Stomach (tissue), 9 donors: ENCODE data around the gene LOXL3. TPM values are rescaled to one million over a fixed set of nuclear protein-coding genes. Genes with fewer than 3 reads are reported as not detected.

Experiments
- DNase-seq, 2 donors: peaks; one replicate each; pipeline versions ENCODE4 v3.0.0 to v3.0.0-alpha.2; 2013 to 2019
- H3K27ac ChIP-seq, 5 donors: fragments of 200-600 bp in 4 of 5; sonication (generic) in 4 of 5; one replicate each; pipeline ENCODE4 v1.5.1; 2013 to 2019; ENCODE audit warnings: mild to moderate bottlenecking in 1 of 5, moderate library complexity in 1 of 5
- H3K27me3 ChIP-seq, 3 donors: fragments of 200-600 bp; sonication (generic); one replicate each; pipeline ENCODE4 v1.5.1; 2017 to 2019; ENCODE audit warnings: mixed run types in 1 of 3
- H3K36me3 ChIP-seq, 4 donors: fragments of 200-600 bp; sonication (generic); 1 replicate in 3 of 4; 2 replicates in 1 of 4; pipeline ENCODE4 v1.5.1; 2016 to 2019
- H3K4me1 ChIP-seq, 4 donors: fragments of 200-600 bp; sonication (generic); one replicate each; pipeline ENCODE4 v1.5.1; 2016 to 2019
- H3K4me3 ChIP-seq, 4 donors: fragments of 200-600 bp; sonication (generic) in 3 of 4; one replicate each; pipeline ENCODE4 v1.5.1; 2016 to 2019; ENCODE audit warnings: mild to moderate bottlenecking in 1 of 4
- H3K9me3 ChIP-seq, 4 donors: fragments of 200-600 bp; sonication (generic); one replicate each; pipeline ENCODE4 v1.5.1; 2016 to 2019
- CTCF ChIP-seq, 7 experiments: fragments of 450-650 bp in 4 of 7; fragments of 200-600 bp in 3 of 7; sonication (generic) in 3 of 7; IDR thresholded peaks; one replicate each; pipeline ENCODE4 v1.5.1; 2016 to 2019; ENCODE audit warnings: antibody characterized with exemption in 7 of 7, control low read depth in 2 of 7, mild to moderate bottlenecking in 1 of 7
- EP300 ChIP-seq: sonication (generic); formaldehyde crosslinking; IDR thresholded peaks from one replicate; pipeline ENCODE4 v1.6.1; 2017; ENCODE audit warnings: antibody characterized with exemption
- POLR2A ChIP-seq, 4 donors: fragments of 450-650 bp; IDR thresholded peaks; one replicate each; pipeline ENCODE4 v1.6.1; 2016; ENCODE audit warnings: antibody characterized with exemption in 4 of 4, control low read depth in 2 of 4, mild to moderate bottlenecking in 1 of 4, moderate library complexity in 1 of 4
- POLR2AphosphoS5 ChIP-seq, 3 donors: sonication (generic); formaldehyde crosslinking; IDR thresholded peaks; one replicate each; pipeline ENCODE4 v1.6.1; 2016; ENCODE audit warnings: antibody characterized with exemption in 3 of 3
- WGBS, 5 donors: extraction: QIAGEN DNeasy Blood & Tissue Kit in 3 of 5; methylation state at CpG; one replicate each; pipeline versions ENCODE4 v1.1.5 to v1.1.7; 2013 to 2018; 5-methylcytosine and 5-hydroxymethylcytosine counted together
- intact Hi-C: fragments of 100-400 bp; cut with DNase I; formaldehyde crosslinking; loops from one replicate; pipeline ENCODE4 v1.15.1; 2023; ENCODE audit warnings: low total_unique reads
- polyA plus RNA-seq, 3 donors: library from polyadenylated mRNA; stranded (reverse); fragments of 200-250 nt; gene quantifications; one replicate each; pipeline ENCODE4 v1.2.3, GENCODE V29; 2013
- total RNA-seq, 5 donors: library from RNA; depleted of rRNA; stranded (reverse); fragments of >200 nt; gene quantifications; one replicate each; pipeline versions ENCODE4 v1.1.0 to v1.2.3, GENCODE V29; 2014 to 2016
- donor health status: healthy with polysubstance abuse.
- donor health status: Bipolar disorder and iron deficiency.
- donor health status: healthy.

LOXL3 gene
- total and polyA plus RNA-seq, 8 donors: 0.76 to 49.0 (median 1.4) TPM

GRCh38 chr2:74576863-74577229 lies 23.1 kb upstream of the LOXL3 start:
- Histone ChIP-seq H3K27me3 (no peaks in the 10 kb centered on the region), H3K36me3 (no peaks in the 10 kb centered on the region), H3K9me3 (no peaks in the 10 kb centered on the region), H3K4me3 (no peak overlapping the region), H3K4me1 (peaks cover 0 to 15% (median 0%) of the 10 kb centered on the region in 4 donors), H3K27ac (peak overlapping the region in 2 of 5 donors; percentile 10 to 60)
- TF ChIP-seq POLR2A (IDR thresholded peaks at IDR 0.05) (no peak), POLR2AphosphoS5 (IDR thresholded peaks at IDR 0.05) (peak in 1 of 3 donors; percentile 32), CTCF (IDR thresholded peaks at IDR 0.05) (no peak), EP300 (no peak)
- peak in 1 of 2 donors; percentile 33 for DNase-seq
- intact Hi-C loops: no loop called here
- 26 to 57% (median 38%) methylated on average over 1 of the region's 1 CpG for WGBS, 5 donors

- intact Hi-C loops: no loop called here
- H3K4me3 ChIP-seq: no peak overlapping the region
- no peak for DNase-seq
- H3K27ac ChIP-seq: peak overlapping the region in 1 of 5 donors; percentile 60
- peaks cover 0 to 15% (median 0%) of the 10 kb centered on the region in 4 donors for H3K4me1 ChIP-seq
- WGBS, 5 donors: 79 to 92% (median 87%) methylated on average over 7 of the region's 7 CpGs
- no peak for TF ChIP-seq CTCF (IDR thresholded peaks at IDR 0.05)
- no peak for TF ChIP-seq POLR2AphosphoS5 (IDR thresholded peaks at IDR 0.05)
- no peak for TF ChIP-seq POLR2A (IDR thresholded peaks at IDR 0.05)
- TF ChIP-seq EP300: no peak
- H3K27me3 ChIP-seq: no peaks in the 10 kb centered on the region
- no peaks in the 10 kb centered on the region for H3K36me3 ChIP-seq
- H3K9me3 ChIP-seq: no peaks in the 10 kb centered on the region
Observed at GRCh38 chr2:74576211-74576862, 22.6 kb upstream of the LOXL3 start.

GRCh38 chr2:74575320-74575719 lies 21.6 kb upstream of the LOXL3 start:
- no peak for DNase-seq
- Histone ChIP-seq H3K27me3 (no peaks in the 10 kb centered on the region), H3K36me3 (no peaks in the 10 kb centered on the region), H3K27ac (no peak overlapping the region), H3K4me1 (peaks cover 0 to 15% (median 0%) of the 10 kb centered on the region in 4 donors), H3K9me3 (no peaks in the 10 kb centered on the region), H3K4me3 (no peak overlapping the region)
- TF ChIP-seq EP300 (no peak), POLR2AphosphoS5 (IDR thresholded peaks at IDR 0.05) (no peak), POLR2A (IDR thresholded peaks at IDR 0.05) (no peak), CTCF (IDR thresholded peaks at IDR 0.05) (no peak)
- intact Hi-C loops: no loop called here
- WGBS, 5 donors: 90 to 94% (median 91%) methylated on average over 4 of the region's 4 CpGs

GRCh38 chr2:74573747-74574562 lies 20.2 kb upstream of the LOXL3 start:
- intact Hi-C loops: no loop called here
- DNase-seq: peak in 1 of 2 donors; percentile 40
- Histone ChIP-seq H3K36me3 (no peaks in the 10 kb centered on the region), H3K27ac (peak overlapping the region in 1 of 5 donors; percentile 5), H3K4me1 (peaks cover 0 to 15% (median 0%) of the 10 kb centered on the region in 4 donors), H3K4me3 (no peak overlapping the region), H3K9me3 (no peaks in the 10 kb centered on the region), H3K27me3 (no peaks in the 10 kb centered on the region)
- 48 to 68% (median 65%) methylated on average over 7 of the region's 7 CpGs for WGBS, 5 donors
- TF ChIP-seq CTCF (IDR thresholded peaks at IDR 0.05) (no peak), EP300 (no peak), POLR2A (IDR thresholded peaks at IDR 0.05) (no peak), POLR2AphosphoS5 (IDR thresholded peaks at IDR 0.05) (no peak)
